Right forelimb (tissue), 1 donor: Measurements from ENCODE around the gene NFIB.

Source experiments
- DNase-seq: peaks from one replicate; pipeline ENCODE4 v3.0.0-alpha.2; 2018

Gene NFIB

DNA sequence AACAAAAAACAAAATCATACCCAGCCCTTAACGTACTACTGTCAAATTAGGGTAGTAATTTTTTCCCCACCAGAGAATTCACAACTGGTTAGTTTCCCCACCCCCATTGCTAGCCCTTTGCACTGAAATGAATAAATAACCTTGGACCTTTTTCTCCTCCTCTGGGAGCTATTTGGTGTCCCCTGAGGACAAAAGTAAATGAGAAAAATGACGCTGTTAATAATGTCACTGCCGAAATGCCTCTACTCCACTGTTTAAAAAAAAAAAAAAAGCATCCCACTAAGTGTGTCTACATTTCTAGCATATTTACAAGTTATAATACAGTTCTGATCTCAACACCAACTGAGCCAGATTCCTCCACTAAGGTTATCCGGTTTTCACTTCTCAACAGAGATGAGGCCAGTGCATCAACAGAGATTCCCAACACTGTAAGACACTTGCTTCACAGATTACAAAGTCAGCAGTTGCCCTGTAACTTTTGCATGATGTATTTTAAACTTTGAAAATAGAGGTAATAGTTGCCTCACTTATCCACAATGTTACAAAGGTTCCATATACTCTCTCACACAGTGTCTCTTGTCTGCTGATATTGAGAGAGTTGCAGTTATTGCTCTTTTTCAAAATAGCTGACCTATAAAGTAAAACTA is 5.1 kb upstream of the NFIB start:
- DNase-seq = no peak

DNA sequence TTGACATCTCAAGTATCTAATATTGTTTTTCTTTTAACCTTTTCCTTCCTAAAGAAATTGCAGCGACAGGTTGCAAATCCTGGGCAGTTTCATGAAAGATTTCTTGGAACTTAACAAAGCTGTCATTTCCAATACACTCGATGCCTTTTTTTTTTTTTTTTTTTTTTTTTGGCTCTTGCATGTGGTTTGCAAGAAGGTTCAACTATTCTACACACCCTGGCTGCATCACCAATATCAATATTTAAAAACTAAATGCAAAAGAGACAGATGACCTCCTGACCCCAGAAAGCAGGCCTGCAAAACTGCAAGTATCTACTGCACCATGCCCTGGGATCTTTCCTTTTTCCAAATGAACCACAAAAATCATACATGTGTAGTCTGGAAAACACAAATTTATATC is 4.4 kb upstream of the NFIB start:
- no peak for DNase-seq

DNA sequence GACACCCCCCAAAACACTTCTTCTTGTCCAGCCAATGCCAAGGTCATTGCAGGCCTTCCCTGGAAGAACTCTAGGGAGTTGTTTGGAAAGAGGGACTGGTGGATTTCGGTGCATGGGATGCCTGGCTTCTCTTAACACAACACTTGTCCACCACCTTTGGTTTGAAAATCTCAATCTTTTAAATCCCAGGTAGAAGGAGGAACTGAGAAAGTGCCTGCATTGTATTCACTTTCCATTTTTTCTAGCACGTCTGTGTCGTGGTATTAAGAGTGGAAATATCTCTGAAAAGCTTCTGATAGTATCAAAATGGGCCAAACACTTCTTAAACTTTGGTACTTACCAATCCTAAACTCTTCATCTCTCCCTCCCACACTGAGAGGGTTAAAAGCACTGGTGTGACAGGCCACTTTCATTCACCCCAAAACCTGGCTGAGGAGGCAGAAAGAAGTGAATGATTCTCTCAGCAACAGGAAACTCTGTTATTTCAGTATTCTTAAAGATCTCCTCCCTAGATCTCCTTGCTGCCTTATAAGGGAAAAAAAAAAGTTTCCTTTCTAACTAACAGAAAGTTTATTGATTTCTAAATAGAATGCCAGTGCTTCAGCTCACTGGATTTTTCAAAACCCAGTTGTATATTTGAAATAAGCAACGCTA is 3.9 kb upstream of the NFIB start:
- DNase-seq = no peak

DNA sequence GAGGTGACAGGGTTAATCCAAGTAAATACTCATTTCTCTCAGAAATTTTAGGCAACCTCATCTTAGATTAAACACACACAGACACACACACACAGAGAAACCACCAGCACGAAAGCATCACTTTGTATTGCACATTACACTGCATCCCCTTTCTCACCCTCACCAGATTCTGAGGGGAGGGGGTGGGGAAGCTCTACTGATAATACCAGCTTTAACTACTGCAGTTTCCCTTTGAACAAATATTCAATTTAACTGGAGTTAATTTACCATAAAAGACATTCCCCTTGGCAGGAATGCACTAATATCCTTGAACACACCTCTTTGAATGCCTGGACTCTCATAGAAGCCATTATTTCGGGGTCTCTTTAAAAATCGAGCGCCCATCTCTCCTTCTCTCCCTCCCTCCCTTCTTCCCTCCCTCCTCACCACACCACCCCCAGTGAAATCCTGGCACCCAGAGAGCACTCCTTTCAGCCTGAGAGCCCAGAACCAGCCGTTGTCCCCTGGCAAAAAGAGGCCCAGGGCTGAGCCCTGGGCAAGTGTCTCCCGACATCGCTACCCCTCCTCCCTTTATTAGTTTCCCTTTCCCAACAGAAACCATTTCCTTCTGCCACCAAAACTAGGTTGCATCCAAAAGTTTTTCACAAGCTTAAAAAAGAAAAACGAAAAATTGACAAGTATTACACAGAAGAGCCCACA is 2.8 kb upstream of the NFIB start:
- DNase-seq = no peak

DNA sequence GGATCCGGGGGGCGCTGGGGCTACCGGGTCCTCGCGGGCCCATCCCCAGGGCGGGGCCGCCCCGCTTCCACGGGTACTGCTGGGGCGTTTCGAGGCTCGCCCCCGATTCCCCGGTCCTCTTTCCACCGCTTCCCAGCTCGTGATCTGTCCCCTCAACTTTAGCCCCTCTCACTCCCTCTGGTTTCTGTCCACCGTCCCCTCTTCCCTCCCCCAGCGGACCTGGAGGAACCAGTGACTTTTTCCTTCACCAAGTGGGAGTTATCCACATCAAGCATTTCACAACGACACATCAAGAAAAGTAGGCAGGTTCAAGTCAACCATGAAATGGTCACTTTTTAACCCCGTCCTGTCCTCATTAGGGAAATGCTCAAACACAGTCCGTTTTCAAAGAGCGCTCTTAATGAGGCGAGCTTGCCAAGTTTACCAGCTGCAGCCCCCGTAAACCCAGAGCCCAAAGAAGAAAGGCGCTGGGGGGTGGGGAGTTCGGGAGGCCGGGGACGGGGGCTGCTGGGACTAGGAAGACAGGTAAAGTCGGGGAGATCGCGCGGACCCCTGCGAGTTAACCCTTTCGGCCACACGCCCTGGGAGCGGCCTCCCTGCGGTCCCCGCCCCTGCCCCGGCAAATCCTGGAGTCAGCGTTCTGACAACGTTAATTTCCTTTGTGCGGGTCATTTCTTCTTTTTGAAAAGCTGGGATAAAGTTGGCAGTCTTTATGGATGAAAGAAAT is 2.1 kb upstream of the NFIB start:
- DNase-seq = peak; percentile 77

DNA sequence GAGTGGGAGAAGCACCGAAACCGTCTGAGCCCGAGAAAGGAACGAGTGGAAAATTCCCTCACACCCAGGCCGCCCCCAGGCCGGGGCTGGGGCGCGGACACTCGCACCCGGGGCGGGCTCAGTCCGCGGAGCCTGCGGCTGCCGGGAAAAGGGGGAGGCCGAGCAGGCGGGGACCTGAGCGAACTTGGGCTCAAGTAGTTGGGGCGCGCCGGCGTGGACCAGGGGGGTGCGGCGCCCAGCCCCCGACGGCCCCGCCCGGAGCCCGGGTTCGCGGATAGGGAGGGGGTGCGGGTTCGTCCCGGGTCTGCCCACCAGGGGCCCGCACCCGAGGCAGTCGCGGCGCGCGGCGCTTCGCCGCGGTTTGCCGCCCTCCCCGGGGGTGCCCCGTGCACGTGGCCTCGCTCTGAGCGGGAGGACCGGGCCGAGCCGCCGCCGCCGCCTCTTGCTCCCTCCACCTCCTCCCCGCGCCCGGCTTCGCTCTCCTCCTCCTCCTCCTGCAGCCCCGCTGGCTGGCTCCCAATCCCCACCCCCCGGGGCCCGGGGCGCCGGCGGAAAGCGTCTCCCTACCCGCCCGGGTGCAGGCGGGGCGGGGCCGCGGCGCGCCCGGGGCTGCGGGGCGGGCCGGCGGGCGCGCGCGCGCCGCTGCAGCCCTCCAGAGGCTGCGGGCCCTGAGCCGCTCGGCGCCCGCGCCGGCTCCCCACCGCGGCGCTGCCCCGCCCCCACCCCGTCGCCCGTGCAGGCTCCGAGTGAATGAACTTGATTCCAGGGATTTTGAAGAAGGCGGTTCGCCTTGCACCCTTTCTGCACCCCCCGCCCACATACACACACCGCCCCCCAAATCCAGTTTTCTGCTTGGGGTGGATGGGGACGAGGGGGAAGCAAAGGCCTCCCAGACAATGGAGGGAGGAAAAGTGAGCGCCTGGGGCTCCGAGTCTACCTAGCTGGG is 1.3 kb upstream of the NFIB start:
- peak; percentile 96 for DNase-seq

DNA sequence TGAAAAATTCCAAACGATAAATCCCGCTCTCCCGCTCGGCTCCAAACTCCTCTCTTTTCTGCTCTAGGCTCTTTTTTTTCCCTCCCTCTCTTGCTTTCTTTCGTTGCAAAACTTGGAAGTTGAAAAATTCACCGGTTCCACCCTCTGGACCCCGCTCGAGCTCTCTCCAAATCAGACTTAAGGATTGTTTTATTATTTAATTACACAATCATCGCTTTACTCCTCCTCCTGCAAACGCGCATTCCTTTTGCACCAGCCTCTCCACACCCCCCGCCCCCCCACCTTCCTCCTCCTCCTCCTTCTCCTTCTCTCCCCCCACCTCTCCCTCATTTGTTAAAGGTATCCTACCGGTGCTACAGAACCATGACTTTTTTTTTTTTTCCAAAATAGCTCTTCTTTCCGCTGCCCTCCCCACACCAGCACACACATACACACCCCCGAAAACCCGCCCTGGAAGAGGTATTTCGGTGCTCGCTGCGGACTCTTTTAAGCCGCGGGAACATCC is 535 bp upstream of the NFIB start:
- DNase-seq = peak; percentile 89

DNA sequence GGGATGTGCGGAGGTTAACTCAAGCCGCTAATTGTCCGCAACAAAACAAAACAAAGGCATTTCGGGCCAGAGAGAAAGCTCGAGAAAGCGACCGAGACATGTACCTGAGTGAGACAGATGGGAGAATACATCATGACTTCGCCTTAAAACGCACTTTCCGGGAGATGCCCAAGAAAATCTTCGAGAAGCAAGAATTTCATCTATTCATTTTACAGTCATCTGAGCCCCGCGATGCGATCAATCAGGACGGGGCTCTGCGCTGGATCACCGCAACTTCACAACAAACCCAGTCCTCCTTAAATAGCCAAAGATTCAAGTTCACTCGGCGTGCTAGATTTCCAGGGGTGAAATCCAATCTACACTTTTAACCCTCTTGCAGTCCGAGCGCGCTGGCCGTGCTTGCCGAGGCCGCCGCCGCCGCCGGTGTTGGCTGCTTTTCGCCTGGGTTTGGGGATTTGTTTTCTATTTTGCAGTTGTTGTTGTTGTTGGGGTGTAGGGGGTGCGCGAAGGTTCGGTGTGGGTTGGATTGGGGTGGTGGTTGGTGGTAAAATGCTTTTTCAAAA is 482 bp downstream of the NFIB start:
- no peak for DNase-seq

DNA sequence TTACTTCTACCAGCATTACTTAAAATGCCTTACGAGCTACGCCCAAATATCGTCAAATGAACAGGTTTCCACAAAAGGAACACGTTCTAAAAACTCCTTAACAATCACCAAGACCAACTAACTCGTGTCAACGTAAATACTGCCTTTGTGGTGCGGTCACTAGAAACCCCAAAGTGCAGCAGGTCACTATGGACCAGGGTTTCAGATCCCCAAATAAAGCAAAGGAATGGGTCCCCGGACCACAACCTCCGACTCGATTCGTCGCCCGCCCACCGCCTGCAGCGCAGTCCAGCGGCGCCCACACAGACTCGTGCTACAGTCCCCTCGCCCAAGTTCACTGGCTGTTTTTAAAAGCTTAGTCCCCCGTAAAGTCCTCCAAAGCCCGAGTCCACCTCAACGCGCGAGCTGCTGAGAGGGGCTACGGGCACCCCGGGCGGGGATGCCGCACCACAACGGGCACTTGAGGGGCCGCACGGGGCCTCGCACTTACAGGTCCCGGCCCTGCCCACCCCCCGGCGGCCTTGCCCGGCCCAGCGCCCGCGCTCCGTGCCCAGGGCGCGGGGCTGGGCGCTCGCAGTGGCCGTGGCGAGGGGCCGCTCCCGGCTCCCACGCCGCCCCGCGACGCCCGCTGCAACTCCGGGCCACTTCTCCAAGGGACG is 1.1 kb downstream of the NFIB start:
- DNase-seq = peak; percentile 74

DNA sequence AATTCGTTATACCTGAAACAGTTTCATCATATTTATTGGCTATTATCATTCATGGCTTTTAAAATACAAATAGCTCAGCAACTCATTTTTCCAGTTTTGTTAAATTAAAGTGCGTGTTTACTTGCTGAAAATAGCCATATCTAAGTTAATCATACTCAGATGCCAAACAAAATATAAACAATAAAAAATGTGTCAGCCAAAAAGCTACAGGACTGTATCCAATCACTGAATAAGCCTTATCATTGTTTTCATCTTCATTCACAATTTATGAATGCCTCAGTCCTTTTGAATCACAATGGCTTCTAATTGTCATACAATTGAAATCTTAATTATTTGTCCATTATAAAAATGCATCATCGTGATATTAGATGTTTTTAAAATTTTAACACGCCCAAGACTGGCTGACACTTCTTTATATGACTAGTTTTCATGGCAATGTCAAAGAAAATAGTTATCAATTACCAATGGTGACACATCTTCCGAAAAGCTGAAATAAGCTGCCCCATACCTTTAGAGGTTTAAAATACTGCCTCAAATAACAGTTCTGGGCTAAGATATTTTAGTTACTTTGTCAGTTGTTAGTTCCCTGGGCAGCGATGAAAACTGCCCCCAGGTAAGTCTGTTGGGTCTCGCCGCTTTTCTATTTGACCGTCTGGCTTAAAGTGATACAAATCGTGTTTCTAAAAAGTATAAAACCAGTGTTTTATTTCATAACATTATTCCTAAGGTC is 1.8 kb downstream of the NFIB start:
- peak; percentile 17 for DNase-seq

DNA sequence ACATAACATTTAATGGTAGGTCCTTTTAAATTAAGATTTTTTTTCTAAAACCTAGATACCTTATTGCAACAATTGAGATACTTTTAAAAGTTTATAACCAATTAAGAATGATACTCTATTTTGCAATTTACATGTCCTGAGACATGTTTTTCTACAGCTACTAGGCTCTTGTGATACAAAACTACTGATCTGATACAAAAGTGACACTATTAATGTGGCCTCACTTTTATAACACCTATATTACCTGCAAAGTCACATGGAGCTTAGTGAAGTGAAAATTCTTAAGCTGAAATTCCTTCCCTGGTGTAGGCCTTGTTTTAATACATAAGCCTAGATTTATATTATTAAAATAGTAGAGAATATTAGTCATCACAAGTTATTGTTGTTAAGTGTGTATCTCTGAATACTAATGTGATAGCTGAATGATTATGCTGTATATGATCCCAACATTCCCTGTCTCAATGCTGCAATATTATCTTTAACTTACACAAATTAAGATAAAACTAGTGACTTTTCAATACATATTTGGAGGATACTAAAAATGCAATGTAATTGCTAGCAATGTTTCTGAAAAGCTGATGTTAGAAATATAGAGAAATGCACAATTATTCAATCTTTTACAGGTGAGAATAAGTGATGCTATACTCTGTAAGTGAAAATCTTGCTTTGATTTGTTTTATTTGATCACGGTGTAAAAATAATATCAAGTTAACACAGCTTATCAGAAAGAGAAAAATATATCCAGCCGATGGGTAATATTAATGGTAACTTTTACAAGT is 2.6 kb downstream of the NFIB start:
- DNase-seq = no peak

DNA sequence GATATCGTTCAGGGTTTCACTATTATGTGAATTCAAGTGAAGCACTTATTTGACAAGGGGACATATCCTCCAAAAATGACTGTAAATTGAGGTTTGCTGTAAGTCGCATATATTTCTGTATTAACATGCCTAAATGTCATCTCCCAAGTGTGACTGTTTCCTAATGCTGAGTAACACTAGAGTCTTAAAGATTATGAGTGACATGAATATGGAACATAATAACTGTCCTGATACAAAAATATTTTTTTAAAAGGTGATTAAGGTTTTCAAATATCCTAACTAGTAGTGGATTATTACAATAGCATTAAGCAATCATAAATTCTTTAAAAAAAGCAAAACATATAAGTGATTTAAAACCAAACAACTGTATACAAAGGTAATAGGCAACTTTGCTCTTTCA is 3.6 kb downstream of the NFIB start:
- DNase-seq = no peak

DNA sequence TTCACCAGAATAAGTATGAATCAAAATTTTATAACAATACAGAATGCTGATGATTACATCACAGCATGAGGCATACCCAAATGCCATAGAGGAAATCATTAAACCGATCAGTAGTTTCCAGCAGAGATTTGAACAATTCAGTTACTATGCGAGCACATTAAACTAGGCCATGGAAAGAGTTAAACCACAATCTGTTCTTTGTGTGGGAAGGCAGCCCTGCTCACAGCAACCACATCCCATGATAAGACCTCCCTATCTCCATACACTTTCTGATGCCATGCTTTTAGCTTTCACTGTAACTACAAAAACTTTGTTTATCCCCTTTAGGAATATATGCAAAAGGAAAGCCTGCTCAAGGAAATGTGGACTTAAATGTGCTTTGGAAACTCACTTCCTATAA is 4.5 kb downstream of the NFIB start:
- DNase-seq = no peak

DNA sequence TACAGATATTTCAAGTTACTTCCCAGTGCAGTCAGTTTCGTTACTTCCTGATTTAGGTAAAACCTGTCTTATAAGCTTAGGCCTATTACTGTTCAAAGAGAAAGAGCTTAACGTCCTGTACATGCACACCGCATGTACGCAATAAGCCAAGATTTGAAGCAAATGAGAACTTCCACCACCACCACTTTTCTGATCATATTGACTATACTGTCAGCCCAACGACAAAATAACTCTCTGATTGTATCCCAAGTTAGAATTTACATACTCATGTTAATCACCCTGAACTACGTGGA is 5.1 kb downstream of the NFIB start:
- DNase-seq = no peak

DNA sequence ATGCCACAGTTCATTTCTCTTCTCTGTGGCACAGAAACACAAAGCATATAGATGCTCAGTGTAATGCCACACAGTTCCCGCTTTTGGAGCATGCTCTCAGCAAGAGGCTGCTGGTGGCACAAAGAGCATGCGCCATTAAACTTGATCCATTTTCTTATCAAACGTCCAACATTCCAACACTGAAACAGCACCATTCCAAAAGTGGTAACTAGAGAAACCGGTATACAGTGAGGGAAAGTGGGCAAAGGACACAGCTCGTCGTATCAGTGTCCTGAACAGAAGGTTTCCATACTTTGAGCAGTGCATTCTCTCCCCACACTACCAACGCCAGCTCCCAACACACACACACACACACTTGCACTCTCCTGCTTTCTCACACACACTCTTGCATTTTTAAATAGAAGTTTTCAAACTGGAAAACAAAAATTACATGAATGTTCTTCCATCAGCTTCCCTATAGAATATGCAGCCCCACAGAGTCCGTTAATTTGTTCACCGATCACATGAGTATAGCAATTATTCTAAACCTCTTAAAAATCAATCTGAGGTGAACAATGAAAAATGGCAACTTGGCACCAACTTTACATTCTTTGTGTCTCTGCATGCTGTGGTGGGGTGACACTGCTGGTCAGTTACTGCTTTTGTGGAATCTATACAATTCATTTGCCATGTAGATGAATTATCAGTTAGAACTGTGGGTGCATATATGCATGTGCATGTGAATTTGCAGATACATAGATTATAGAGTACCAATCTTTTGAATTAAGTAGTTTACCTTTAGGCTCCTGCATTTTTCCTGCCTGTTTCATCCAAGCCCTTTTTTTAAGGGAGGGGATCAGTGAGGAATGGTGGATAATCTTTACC is 5.7 kb downstream of the NFIB start:
- no peak for DNase-seq

DNA sequence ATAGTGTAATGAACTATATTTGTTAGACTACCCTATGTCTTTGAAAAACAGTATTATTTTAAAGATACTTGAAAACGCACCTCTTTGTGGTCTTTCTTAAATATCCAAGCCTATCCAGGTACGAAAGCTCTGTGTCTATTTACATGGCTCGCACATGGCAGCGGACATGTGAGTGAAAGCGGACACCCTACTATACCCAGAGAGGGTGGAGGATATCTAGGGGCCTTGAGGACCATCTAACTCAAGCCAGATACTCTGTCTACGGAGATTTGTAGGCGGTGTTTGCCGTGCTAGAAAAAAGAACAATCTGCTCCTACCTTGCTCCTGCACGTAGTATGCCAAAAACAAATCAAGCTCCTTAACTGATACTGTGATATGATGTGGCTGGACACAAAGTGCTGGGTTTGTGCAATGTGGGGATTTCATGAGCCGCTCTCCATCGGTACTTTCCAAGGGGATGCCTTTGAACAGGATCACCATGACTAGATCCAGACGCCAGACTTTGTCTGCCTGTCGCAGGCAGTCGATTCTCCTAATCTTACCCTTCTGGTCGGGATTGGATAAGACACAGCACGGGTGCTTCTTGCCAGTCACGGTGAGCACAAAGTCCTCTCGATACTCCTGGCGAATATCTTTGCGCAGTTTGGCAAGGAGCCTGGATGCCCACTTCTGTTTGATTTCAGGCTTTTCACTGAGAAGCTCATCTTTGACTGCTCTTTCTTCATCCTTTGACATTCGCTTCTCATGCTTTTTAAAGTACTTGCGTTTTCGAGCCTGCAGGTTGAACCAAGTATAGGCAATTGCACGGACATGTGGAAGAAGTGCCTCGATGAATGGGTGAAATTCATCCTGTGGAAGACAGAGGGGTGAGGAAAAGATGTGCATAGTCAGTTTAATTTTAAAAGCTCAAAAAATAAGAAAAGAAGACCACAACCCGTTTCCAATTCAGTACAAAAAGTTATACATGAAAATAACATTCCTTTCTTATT is 7.0 kb downstream of the NFIB start:
- no peak for DNase-seq

DNA sequence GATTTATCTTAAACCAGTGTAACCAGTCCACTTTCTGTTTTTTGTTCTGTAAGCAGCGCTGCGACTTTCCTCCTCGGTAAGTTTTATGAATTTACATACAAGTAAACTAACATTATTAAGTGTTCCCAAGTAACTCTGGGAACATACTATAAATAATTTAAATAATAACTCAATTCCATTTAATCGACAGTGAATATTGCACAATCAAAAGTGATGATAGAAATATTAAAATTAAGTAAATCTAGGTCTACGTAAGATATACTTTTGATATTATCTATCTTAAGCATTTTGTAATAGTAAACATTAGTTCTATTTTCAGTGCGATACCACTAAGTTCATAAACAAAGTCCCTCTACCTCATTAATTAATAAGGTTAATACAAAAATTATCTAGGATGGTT is 7.8 kb downstream of the NFIB start:
- no peak for DNase-seq

DNA sequence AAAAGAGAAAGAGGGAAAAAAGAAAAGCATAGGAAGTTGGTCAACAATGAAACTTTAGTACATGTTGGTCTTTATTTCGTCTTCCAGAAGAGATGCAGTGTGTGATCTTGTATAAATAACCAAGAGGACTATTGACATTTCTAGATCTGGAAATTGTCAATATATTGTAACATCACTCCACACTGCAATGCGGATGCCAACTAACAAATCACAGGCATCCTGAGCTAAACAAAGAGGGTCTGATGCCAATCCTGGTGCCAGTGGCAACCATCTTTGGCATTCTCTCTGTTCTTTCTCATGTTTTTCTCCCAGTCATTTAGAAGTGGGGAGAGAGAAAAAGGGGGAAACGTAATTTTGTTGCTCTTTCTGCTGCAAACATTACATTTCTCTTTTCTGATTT is 9.7 kb downstream of the NFIB start:
- no peak for DNase-seq
